Forelimb muscle (tissue), 1 donor: Measurements from ENCODE around the gene RASSF5. TPM values are rescaled to one million over a fixed set of nuclear protein-coding genes. Genes with fewer than 3 reads are reported as not detected.

Source experiments
- DNase-seq: peaks from one replicate; pipeline ENCODE4 v3.0.0-alpha.2; 2013; ENCODE audit warnings: low read depth
- polyA plus RNA-seq: library from polyadenylated mRNA; unstranded; fragments of 120-200 nt; gene quantifications from one replicate; pipeline ENCODE4 v1.2.1, GENCODE V29; 2013; ENCODE audit not compliant: insufficient read length

RASSF5 gene
- polyA plus RNA-seq, 1 donor, result 7.1 TPM

GRCh38 chr1:206634365-206635079 lies 127.2 kb downstream of the RASSF5 start:
- peak; percentile 68 for DNase-seq

GRCh38 chr1:206635080-206635977 lies 128.0 kb downstream of the RASSF5 start, which contains the start of gene DYRK3:
DYRK3 (plus strand) TSS chr1:206635536; CDS start chr1:206635704, 168 bp downstream.
- DNase-seq, result peak; percentile 73

- DNase-seq, result no peak
Measured at GRCh38 chr1:206635978-206636345, 128.6 kb downstream of the RASSF5 start.

GRCh38 chr1:206636671-206637070 lies 129.3 kb downstream of the RASSF5 start:
- no peak for DNase-seq

- DNase-seq, result no peak
Measured at GRCh38 chr1:206637605-206638004, 130.3 kb downstream of the RASSF5 start.

Other genes with a start within 250 kb of the RASSF5 start
- gene IKBKE, start 37.1 kb upstream of the RASSF5 start, polyA plus RNA-seq, result 2.9 TPM
- 37.8 TPM for gene EIF2D, start 104.9 kb downstream of the RASSF5 start, polyA plus RNA-seq
- 3.6 TPM for gene DYRK3, start 128.0 kb downstream of the RASSF5 start, polyA plus RNA-seq
- gene MAPKAPK2, start 177.4 kb downstream of the RASSF5 start, polyA plus RNA-seq, result 75.5 TPM